Activated CD4-positive, alpha-beta T cell treated with anti-CD3 and anti-CD28 coated beads for 1 hour (primary cell): Measurements from ENCODE around the gene GRPEL2.

Experiments
- DNase-seq: peaks from one replicate; pipeline ENCODE4 v3.0.0-alpha.2; 2020

GRPEL2 gene

DNA sequence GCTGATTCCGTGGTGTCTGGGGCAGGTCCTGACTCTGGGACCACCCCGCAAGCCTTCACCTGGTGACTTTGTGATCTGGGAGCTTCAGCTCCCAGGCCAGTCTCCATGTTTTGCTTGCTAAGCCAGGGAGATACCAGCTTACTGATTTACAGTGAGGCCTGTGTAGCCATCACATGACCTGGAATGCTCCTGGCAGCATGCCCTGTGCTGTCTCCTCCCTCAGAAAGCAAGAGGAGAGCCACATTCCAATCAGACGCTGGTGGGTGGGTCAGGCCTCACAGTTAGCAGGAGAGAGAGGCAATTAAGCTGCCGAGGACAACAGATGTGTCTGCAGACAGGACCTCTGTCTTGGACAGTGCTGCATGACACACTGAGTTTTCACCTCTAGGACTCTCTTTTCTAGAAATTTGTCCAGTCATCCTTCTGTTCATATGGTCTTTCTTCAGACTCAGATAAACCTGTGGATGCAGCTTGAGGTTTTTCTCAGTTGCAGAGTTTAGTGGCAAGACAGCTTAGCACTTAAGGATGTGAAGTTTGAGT lies 24.4 kb upstream of the GRPEL2 start:
- no peak for DNase-seq

GRCh38 chr5:149322518-149322917 lies 22.8 kb upstream of the GRPEL2 start:
- DNase-seq = no peak

- DNase-seq = no peak
Observed at GRCh38 chr5:149323210-149323609, 22.1 kb upstream of the GRPEL2 start.

- DNase-seq = no peak
Observed at GRCh38 chr5:149323621-149324205, 21.6 kb upstream of the GRPEL2 start.

GRCh38 chr5:149324641-149325040 lies 20.7 kb upstream of the GRPEL2 start:
- no peak for DNase-seq

GRCh38 chr5:149325166-149325735 lies 20.0 kb upstream of the GRPEL2 start:
- DNase-seq = no peak

GRCh38 chr5:149325894-149326293 lies 19.4 kb upstream of the GRPEL2 start:
- no peak for DNase-seq

GRCh38 chr5:149326611-149327010 lies 18.7 kb upstream of the GRPEL2 start:
- no peak for DNase-seq

DNA sequence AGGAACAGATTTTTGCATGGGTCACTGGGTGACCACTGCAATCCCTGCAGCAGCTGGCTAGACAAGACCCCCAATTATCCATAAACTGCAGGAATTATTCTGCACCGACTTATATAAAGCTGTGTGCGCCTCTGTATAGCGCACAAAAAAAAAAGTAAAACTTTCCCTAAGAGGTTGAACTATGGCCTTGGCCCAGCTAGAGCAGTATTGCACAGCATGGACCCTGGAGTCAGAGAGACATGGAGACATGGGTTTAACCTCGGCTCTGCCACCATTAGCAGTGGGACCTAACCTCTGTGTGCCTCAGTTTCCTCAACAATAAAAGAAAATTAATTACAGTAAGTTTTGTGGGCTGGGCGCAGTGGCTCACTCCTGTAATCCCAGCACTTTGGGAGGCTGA lies 17.1 kb upstream of the GRPEL2 start:
- DNase-seq = no peak

GRCh38 chr5:149333711-149334443 lies 11.4 kb upstream of the GRPEL2 start:
- DNase-seq = no peak

DNA sequence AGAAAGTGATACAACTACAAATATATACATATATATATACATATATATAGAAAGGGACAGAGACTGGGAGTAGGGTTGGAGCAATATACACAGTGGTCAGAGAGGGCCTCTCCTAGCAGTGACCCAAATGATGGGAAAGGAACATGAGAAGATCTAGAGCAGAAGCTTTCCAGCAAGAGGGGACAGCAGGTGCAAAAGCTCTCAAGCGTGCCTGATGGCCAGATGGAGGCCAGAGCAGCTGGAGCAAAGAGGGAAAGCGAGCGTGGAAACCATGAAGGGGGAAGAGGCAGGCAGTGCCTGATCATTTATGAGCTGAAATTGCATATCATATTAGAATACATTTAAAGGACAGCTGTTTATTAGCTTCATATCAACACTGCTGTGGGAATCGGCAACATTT lies 7.6 kb upstream of the GRPEL2 start:
- DNase-seq = no peak

DNA sequence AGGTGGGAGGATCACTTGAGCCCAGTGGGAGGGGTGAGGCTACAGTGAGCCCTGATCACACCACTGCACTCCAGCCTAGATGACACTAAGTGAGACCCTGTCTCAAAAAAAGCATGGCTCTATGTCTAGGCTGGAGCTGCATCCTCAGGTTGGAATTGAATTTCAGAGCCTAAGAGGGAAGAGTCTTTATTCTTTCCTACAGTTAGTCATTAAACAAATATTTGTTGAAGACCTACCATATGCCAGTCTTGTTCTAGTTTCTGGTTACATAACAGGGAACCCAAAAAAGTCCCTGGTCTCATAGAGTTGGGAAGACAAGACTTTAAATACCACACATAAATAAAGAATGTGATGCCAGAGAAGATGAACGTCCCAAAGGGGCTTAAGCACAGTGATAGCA lies 6.9 kb upstream of the GRPEL2 start:
- DNase-seq = no peak

- no peak for DNase-seq
Observed at GRCh38 chr5:149340920-149341319, 4.4 kb upstream of the GRPEL2 start.

DNA sequence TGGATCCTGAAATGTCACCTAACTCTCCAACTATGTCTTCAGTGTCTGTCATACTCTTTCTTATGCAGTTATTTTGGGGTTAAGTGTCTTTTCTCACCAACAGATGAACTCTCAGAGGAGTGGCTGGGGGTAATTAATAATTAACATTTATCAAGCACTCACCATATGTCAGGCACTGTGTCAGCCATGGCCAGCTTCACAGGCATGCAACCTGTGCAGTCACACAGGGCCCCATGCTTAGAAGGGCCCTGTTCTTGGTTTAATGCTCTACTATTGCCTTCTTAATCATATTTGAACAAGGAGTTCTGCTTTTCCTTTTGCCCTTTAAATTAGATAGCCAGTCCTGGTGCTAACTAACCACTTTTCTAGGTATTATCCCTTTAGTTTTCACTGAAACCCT lies 3.4 kb upstream of the GRPEL2 start:
- DNase-seq = no peak

GRCh38 chr5:149344151-149344550 lies 1.1 kb upstream of the GRPEL2 start:
- no peak for DNase-seq

GRCh38 chr5:149345892-149346222 lies 558 bp downstream of the GRPEL2 start:
- DNase-seq = no peak

DNA sequence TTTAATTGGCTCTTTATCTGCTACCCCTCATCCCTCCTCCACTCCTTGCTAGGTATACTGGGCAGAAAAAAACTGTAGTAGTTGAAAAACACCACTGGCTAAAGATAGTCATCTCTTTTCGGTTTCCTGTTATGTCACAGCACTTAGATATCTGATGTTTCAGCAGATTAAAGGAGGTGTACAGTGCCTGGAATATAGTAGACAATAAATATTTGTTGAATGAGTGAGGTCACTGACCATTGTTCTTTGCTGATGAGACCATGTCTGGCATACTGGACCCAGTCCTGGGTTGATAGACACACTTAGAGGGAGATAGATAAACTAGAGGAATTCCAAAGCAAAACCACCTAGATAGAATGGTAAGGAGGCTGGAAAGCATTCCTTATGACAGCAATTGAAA lies 3.2 kb downstream of the GRPEL2 start:
- no peak for DNase-seq

DNA sequence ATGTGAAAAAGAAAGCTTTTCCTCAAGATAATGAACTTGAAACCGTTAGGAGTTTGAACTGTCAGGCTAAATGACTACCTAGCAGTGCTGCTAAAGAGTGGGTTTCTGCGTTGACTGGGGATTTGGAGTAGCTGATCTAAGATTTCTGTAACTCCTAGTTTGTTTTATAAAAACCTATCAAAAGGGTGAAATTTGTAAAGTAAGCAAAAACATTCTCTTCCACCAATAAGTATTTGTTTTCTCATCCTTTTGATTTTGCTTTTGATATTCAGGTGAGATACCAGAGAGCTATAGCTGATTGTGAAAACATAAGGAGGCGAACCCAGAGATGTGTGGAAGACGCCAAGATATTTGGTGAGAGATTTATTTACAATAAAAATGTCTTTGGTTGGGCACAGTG lies 4.1 kb downstream of the GRPEL2 start:
- no peak for DNase-seq

- DNase-seq = no peak
Observed at GRCh38 chr5:149352169-149352568, 6.9 kb downstream of the GRPEL2 start.

GRCh38 chr5:149353911-149354310 lies 8.6 kb downstream of the GRPEL2 start:
- no peak for DNase-seq

- DNase-seq = no peak
Observed at GRCh38 chr5:149355688-149356087, 10.4 kb downstream of the GRPEL2 start.

DNA sequence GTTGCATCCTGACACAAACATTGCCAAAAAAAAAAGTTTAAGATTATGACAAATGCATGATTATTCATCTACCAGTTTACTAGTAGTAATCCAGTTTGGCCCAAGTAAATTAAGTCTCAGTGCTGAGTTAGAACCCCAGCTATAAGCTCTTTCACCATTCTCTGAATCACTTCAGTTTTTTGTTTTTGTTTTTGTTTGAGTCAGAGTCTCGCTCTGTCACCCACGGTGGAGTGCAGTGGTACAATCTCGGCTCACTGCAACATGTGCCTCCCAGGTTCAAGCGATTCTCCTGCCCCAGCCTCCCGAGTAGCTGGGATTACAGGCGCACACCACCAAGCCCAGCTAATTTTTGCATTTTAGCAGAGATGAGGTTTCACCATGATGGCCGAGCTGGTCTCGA lies 11.1 kb downstream of the GRPEL2 start:
- no peak for DNase-seq

DNA sequence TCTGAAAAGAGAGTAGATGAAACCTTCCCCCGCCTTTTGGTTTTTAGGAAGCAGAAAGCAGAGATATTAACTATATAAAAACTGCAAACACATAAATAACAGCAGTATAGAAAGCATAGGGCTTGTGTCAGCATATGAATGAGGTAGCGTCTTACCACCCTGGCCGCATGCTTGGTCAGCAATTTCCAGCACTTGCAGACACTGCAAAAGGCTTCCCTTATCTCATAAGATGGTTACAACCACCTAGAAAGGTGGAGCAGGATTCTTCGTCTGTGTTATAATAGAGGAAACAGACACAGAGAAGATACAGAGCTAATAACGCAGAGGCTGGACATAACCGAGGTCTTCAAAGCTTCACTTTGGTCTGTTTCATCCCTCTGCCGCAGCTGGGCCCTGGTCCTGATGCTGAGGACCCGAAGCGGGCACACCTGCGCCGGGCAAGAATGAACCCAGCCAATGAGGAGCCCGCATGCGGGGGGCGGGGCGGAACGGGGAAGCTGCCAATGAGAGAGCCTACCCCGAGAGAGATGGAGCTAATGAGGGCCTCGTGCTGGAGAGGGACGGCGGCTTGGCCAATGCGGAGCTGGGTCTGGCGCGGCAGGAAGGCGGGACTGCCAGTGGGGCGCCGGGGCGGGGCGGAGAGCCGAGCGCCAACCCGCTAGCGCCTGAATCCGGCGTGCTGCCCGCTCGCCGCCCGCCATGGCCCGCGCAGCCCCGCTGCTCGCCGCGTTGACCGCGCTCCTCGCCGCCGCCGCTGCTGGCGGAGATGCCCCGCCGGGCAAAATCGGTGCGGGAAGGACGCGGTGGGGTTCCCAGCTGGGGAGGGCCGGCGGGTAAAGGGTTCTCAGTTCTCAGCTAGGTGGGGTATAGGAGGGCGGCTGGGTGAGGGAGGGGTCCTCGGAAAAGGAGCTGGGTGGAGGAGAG lies 12.3 kb downstream of the GRPEL2 start, which contains the start of gene PCYOX1L:
TSS of gene PCYOX1L (plus strand) at position 677 of the 924 bp plus-strand sequence. CDS start at position 700, 23 bp downstream.
- DNase-seq = peak; percentile 93
